ENCODE results near the gene ULBP3.
"Not testable (repeated sequence)": the region's sequence is repeated elsewhere in the genome, so short reads cannot be mapped to it uniquely, and the experiment has no call there.

Gene ULBP3

GRCh38 chr6:150013785-150014622 is 54.9 kb downstream of the ULBP3 start:
- DNase-seq: not testable (repeated sequence)

DNA sequence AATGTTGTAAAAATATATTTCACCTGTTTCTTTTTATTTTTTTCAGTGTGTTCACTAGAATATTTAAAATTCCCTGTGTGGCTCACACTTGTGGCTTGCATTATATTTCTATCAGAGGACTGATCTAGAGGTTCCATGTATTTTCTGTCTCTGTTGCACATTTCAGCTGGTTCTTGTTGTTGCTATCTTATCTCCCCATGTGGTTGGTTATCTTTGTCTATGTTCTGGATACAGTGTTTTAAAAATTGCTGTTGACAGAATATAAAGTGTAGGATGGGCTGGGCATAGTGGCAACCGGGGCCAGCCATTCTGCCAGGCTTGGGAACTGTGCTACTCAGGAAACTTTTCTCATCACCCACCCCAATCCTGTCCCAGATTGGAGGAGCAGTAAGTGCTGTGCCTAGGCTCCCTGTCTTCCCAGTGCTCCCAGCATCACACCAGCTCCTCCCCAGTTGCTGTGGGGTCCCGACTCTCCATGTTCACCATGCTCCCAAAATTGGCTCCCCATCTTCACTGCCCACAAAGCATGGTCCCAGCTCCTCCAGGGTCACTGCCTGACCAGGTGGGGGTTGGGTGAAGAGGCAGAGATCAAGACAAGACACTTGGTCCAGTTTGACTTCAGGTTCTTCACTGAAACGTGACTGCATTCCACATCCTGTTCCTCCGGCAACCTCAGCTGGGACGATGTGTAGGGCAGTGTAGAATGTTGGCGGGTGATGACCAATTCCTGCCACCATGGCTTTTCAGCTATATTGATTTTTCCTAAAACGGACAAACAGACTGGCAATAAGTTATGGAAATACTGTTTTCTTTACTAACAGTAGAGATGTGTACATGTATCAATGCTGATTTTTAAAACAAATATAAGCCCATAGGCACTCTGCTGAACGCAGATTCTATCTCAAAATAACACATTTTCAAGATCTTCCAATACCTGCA is 55.8 kb downstream of the ULBP3 start:
- DNase-seq: not testable (repeated sequence)
